GM12872 (cell line): Measurements from ENCODE around the gene LAX1.
A peak's percentile ranks its signal among the peaks of the same experiment; 100 is the strongest.

Experiments used
- TF ChIP-seq, protein P1 (sequence below): IDR thresholded peaks from 3 replicates; pipeline ENCODE4 v1.5.1; 2011; ENCODE audit warnings: low read depth, mild to moderate bottlenecking, low read length, moderate library complexity; ENCODE audit not compliant: insufficient read depth

LAX1 gene

GRCh38 chr1:203763505-203763904 lies 1.5 kb upstream of the LAX1 start:
- TF ChIP-seq, protein P1, sequence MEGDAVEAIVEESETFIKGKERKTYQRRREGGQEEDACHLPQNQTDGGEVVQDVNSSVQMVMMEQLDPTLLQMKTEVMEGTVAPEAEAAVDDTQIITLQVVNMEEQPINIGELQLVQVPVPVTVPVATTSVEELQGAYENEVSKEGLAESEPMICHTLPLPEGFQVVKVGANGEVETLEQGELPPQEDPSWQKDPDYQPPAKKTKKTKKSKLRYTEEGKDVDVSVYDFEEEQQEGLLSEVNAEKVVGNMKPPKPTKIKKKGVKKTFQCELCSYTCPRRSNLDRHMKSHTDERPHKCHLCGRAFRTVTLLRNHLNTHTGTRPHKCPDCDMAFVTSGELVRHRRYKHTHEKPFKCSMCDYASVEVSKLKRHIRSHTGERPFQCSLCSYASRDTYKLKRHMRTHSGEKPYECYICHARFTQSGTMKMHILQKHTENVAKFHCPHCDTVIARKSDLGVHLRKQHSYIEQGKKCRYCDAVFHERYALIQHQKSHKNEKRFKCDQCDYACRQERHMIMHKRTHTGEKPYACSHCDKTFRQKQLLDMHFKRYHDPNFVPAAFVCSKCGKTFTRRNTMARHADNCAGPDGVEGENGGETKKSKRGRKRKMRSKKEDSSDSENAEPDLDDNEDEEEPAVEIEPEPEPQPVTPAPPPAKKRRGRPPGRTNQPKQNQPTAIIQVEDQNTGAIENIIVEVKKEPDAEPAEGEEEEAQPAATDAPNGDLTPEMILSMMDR, result no peak

DNA sequence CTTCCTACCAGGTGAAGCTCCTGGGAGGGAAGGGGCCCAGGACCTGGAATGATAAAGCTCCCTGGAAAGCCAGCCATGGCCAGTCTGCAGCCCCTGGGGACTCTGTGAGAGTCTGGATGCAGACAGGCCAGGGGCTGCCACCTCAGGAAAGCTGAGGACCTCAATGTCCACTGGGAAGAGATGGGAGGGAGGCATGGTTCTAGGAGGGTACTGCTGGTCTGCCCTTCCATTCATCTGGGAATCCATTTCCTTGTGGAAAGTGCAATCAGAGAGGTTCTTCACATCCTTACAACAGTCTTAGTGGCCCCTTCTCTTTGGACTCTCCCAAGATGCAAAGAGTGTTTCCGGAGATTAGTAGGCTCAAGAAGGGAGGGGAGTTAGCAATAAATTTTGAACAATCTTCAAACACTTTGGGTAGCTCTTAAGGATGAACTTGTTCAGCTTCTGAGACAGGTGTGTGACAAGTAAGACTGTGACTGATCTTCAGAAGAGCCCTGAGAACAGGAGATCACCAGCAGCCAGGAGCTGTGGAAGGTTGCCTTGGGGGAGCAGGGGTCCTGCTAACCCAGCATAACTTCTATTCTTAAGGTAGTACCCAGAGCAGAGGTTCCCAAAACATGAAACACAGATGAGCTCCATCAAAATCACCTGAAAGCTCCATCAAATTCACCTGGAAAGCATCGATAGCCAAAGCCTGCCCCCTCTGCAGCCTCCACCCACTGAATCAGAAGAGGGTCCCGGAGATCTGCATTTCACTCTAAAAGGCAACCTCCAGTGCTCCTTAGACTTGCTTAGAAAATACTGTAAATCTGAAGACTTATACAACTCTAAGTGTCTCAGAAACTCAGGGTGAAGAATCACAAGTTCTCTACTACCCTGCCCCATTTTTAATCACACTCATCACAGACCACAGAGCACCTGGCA lies 616 bp upstream of the LAX1 start:
- TF ChIP-seq, protein P1, result no peak

GRCh38 chr1:203768256-203768655 lies 3.3 kb downstream of the LAX1 start:
- TF ChIP-seq, protein P1, result no peak

GRCh38 chr1:203769505-203770343 lies 4.7 kb downstream of the LAX1 start:
- TF ChIP-seq, protein P1, result no peak

DNA sequence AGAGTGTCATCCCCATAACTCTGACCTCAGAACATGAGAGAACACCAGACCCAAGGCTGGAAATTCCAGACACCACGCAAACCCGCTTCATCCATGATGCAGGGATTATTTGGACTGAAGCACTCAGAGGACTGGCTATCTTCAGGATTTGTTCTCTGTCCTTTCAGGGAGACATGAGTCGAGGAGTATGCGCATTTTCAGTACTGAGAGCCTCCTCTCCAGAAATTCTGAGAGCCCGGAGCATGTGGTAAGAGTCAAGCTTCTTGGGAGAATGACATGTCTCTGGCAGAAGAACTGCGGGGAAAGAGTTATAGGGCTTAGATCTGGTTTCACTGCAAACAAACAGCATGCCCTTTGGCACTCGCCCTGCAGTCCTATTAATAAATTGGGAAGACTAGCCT lies 6.9 kb downstream of the LAX1 start:
- TF ChIP-seq, protein P1, result no peak

- TF ChIP-seq, protein P1, result no peak
Measured at GRCh38 chr1:203772836-203773235, 7.9 kb downstream of the LAX1 start.

DNA sequence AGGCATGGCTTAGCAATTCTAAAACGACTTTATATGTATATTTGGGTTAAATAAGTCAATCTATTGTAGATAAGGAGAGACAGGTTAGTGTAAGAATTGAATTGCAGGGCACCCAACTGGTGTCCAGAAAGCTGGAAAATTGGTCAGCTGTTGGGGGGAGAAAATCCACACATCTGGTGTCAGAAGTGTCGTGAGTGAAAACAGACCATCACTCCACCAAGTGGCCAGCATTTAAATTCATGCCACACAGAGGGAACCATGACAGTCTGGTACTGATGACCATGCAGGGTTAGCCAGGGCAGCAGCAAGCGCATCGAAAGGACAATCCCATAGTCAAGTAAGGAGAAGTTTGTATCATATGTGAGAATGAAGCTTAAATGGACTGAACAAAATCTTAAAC lies 11.7 kb downstream of the LAX1 start:
- TF ChIP-seq, protein P1, result peak; percentile 39; the same call in 1 of the 3 replicates
